Fibroblast of lung (primary cell): ENCODE measurements around the gene CRADD. TPM values are rescaled to one million over a fixed set of nuclear protein-coding genes. Genes with fewer than 3 reads are reported as not detected.

Experiments used
- DNase-seq, 2 donors: peaks; one replicate each; pipeline versions ENCODE4 v3.0.0 to v3.0.0-alpha.2; 2010; ENCODE audit warnings: low read depth in 2 of 2
- H2AFZ ChIP-seq: 2 replicates; pipeline ENCODE4 v1.5.1; 2012; ENCODE audit warnings: low read length, control low read depth, inconsistent platforms
- H3K27ac ChIP-seq: 2 replicates; pipeline ENCODE4 v1.5.1; 2011; ENCODE audit warnings: low read length, control low read depth; ENCODE audit not compliant: insufficient read depth
- H3K27me3 ChIP-seq: 2 replicates; pipeline ENCODE4 v1.5.1; 2011; ENCODE audit warnings: mild to moderate bottlenecking, low read length; ENCODE audit not compliant: control insufficient read depth, insufficient read depth
- H3K36me3 ChIP-seq: 2 replicates; pipeline ENCODE4 v1.5.1; 2011; ENCODE audit warnings: low read length; ENCODE audit not compliant: control insufficient read depth, insufficient read depth
- H3K4me1 ChIP-seq: 2 replicates; pipeline ENCODE4 v1.5.1; 2011; ENCODE audit warnings: low read length; ENCODE audit not compliant: control insufficient read depth, insufficient read depth; ENCODE audit errors: extremely low read depth
- H3K4me2 ChIP-seq: 2 replicates; pipeline ENCODE4 v1.5.1; 2011; ENCODE audit warnings: low read length, control low read depth; ENCODE audit not compliant: insufficient read depth; ENCODE audit errors: extremely low read depth
- H3K4me3 ChIP-seq, 4 experiments: fragments of 200-600 bp in 1 of 4; sonication (generic) in 1 of 4; replicated peaks in 1 of 4; 2 replicates each; pipeline ENCODE4 v1.5.1; 2011 to 2016; ENCODE audit warnings: low read length in 4 of 4, low read depth in 3 of 4, mild to moderate bottlenecking in 3 of 4, control low read depth in 2 of 4, inconsistent platforms in 1 of 4, mixed read lengths in 1 of 4; ENCODE audit not compliant: insufficient read depth in 1 of 4; ENCODE audit errors: control extremely low read depth in 1 of 4
- H3K79me2 ChIP-seq: 2 replicates; pipeline ENCODE4 v1.5.1; 2012; ENCODE audit warnings: mild to moderate bottlenecking, low read length, inconsistent platforms; ENCODE audit not compliant: control insufficient read depth, insufficient read depth
- H3K9ac ChIP-seq: 2 replicates; pipeline ENCODE4 v1.5.1; 2011; ENCODE audit warnings: mild to moderate bottlenecking, low read length, control low read depth; ENCODE audit not compliant: insufficient read depth
- H3K9me3 ChIP-seq: 2 replicates; pipeline ENCODE4 v1.5.1; 2012; ENCODE audit warnings: low read depth, low read length; ENCODE audit not compliant: control insufficient read depth, insufficient read depth
- H4K20me1 ChIP-seq: 2 replicates; pipeline ENCODE4 v1.5.1; 2011; ENCODE audit warnings: low read length; ENCODE audit not compliant: control insufficient read depth, insufficient read depth; ENCODE audit errors: extremely low read depth
- EZH2 ChIP-seq: IDR thresholded peaks from 2 replicates; pipeline ENCODE4 v1.5.1; 2012; ENCODE audit warnings: low read length, control low read depth, mild to moderate bottlenecking; ENCODE audit errors: missing control alignments
- polyA plus RNA-seq, 2 donors: library from polyadenylated mRNA; depleted of rRNA in 1 of 2; stranded (reverse) in 1 of 2; unstranded in 1 of 2; fragments of >200 nt; gene quantifications; 2 replicates each; pipeline ENCODE4 v1.2.1, GENCODE V29; 2011 to 2012; ENCODE audit warnings: missing spikeins in 1 of 2
- total RNA-seq: library from RNA; depleted of rRNA; stranded (reverse); fragments of >200 nt; gene quantifications from 2 replicates; pipeline ENCODE4 v1.2.1, GENCODE V29; 2014
- TF ChIP-seq, protein P1 (sequence below), 2 donors: IDR thresholded peaks in 1 of 2; conservative IDR thresholded peaks in 1 of 2; 1 replicate in 1 of 2; 2 replicates in 1 of 2; pipeline ENCODE4 v1.5.1; 2011 to 2012; ENCODE audit warnings: low read length in 2 of 2, control low read depth in 1 of 2, inconsistent platforms in 1 of 2, low read depth in 1 of 2, mild to moderate bottlenecking in 1 of 2

The CRADD gene
- total and polyA plus RNA-seq, 2 donors (not counting 1 experiment from before 2014, with no cell fraction given): 13.5 to 21.1 TPM

GRCh38 chr12:93908264-93908663 is 231.1 kb downstream of the CRADD start:
- no peaks in the 10 kb centered on the region for H3K79me2 ChIP-seq
- TF ChIP-seq, protein P1, sequence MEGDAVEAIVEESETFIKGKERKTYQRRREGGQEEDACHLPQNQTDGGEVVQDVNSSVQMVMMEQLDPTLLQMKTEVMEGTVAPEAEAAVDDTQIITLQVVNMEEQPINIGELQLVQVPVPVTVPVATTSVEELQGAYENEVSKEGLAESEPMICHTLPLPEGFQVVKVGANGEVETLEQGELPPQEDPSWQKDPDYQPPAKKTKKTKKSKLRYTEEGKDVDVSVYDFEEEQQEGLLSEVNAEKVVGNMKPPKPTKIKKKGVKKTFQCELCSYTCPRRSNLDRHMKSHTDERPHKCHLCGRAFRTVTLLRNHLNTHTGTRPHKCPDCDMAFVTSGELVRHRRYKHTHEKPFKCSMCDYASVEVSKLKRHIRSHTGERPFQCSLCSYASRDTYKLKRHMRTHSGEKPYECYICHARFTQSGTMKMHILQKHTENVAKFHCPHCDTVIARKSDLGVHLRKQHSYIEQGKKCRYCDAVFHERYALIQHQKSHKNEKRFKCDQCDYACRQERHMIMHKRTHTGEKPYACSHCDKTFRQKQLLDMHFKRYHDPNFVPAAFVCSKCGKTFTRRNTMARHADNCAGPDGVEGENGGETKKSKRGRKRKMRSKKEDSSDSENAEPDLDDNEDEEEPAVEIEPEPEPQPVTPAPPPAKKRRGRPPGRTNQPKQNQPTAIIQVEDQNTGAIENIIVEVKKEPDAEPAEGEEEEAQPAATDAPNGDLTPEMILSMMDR (conservative IDR thresholded peaks at IDR 0.05 in 1 of 2, IDR thresholded peaks at IDR 0.05 in 1 of 2; ENCODE audit: low read depth in 1 of 2, low read length in 2 of 2): no peak
- TF ChIP-seq EZH2: no peak
- H3K4me3 ChIP-seq: no peak overlapping the region
- H3K27ac ChIP-seq: no peak overlapping the region
- H3K4me1 ChIP-seq: peaks cover 1% of the 10 kb centered on the region
- no peaks in the 10 kb centered on the region for H3K36me3 ChIP-seq
- H3K27me3 ChIP-seq: no peaks in the 10 kb centered on the region
- DNase-seq: no peak
- no peaks in the 10 kb centered on the region for H4K20me1 ChIP-seq
- no peaks in the 10 kb centered on the region for H3K9me3 ChIP-seq
- no peak overlapping the region for H3K9ac ChIP-seq
- H3K4me2 ChIP-seq: no peak overlapping the region
- H2AFZ ChIP-seq: no peak overlapping the region

DNA sequence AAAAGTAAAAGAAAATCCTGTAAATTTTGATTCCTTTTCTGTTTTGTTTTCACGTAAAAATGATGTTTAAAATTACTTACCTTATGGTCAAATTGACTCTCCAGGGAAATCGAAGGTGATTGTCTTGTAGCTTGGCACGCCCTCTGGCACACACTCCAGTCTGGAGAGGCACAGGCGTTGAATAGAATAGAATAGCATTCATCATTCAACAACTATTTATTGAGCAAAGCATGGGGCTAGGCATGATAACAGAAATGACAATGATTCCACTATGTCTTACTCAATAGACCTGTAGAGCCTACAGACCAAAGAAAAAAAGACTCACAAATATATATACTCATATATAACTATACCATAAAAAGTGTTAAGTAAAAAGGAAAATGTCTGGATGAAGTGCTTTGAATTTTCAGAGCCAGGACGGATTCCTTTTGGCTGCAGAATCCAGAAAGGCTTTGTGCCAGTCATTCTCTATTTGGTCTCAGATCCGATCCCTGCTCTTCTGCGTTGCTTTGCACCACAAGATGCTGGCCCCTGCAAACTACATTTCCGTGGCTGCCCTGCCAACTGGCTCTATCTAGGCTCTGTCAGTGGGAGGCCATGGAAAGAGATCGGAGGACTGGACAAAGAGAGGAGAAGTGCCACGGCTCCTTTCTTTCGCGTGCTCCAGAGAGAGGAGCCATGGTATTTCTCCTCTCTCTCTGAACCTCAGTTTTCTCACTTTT is 231.8 kb downstream of the CRADD start:
- Histone ChIP-seq H3K9me3 (no peaks in the 10 kb centered on the region), H3K27ac (no peak overlapping the region), H3K27me3 (no peaks in the 10 kb centered on the region), H2AFZ (no peak overlapping the region), H3K79me2 (no peaks in the 10 kb centered on the region), H4K20me1 (no peaks in the 10 kb centered on the region), H3K4me1 (peaks cover 4% of the 10 kb centered on the region), H3K36me3 (no peaks in the 10 kb centered on the region), H3K9ac (no peak overlapping the region), H3K4me3 (no peak overlapping the region), H3K4me2 (no peak overlapping the region)
- TF ChIP-seq, protein P1 (conservative IDR thresholded peaks at IDR 0.05 in 1 of 2, IDR thresholded peaks at IDR 0.05 in 1 of 2; ENCODE audit: low read depth in 1 of 2, low read length in 2 of 2): no peak
- no peak for TF ChIP-seq EZH2
- peak in 1 of 2 donors; percentile 79 for DNase-seq

DNA sequence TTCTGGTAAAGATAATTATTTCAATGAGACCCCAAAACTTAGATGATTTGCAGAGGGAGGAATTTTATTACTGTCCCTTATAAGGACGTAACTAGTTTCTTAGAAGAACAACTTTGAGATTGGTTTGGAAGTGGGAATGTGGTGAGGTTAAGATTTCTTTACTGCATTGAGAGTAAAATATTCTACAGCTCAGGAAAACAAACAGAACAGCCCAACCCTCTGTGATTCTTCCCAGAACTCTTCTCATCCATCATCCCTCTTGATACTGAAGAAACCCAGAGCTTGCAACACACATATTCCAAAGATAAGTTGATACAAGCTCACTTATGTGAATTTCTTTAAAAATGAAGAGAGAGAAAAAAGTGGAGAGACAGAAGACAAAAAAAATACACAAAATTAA is 234.2 kb downstream of the CRADD start:
- H3K4me1 ChIP-seq: peaks cover 7% of the 10 kb centered on the region
- H4K20me1 ChIP-seq: no peaks in the 10 kb centered on the region
- no peak overlapping the region for H3K27ac ChIP-seq

More for the DNA sequence above, 234.2 kb downstream of the CRADD start:
- H2AFZ ChIP-seq: no peak overlapping the region
- H3K27me3 ChIP-seq: no peaks in the 10 kb centered on the region
- H3K9me3 ChIP-seq: no peaks in the 10 kb centered on the region
- no peak overlapping the region for H3K9ac ChIP-seq
- no peak overlapping the region for H3K4me2 ChIP-seq
- H3K4me3 ChIP-seq: no peak overlapping the region
- peak; percentile 59 to 80 for DNase-seq
- TF ChIP-seq, protein P1 (conservative IDR thresholded peaks at IDR 0.05 in 1 of 2, IDR thresholded peaks at IDR 0.05 in 1 of 2; ENCODE audit: low read depth in 1 of 2, low read length in 2 of 2): no peak
- TF ChIP-seq EZH2: no peak
- H3K36me3 ChIP-seq: no peaks in the 10 kb centered on the region
- no peaks in the 10 kb centered on the region for H3K79me2 ChIP-seq
